Kidney (tissue), 14 donors: ENCODE data around the gene PCDHA1. TPM values are rescaled to one million over a fixed set of nuclear protein-coding genes. Genes with fewer than 3 reads are reported as not detected.
"Not testable (repeated sequence)": the region's sequence is repeated elsewhere in the genome, so short reads cannot be mapped to it uniquely, and the experiment has no call there.

Experiments
- DNase-seq, 5 donors: peaks; one replicate each; pipeline ENCODE4 v3.0.0-alpha.2; 2013 to 2020
- FAIRE-seq: peaks from 2 replicates; lab custom pipeline; 2012; peaks lifted over from hg19 to GRCh38; lab: Jason Lieb, UNC
- H3K27ac ChIP-seq, 2 donors: one replicate each; pipeline ENCODE4 v1.7.0; 2013; ENCODE audit warnings: low read depth in 2 of 2, low read length in 2 of 2, inconsistent platforms in 1 of 2
- H3K27me3 ChIP-seq: one replicate; pipeline ENCODE4 v1.7.1; 2013; ENCODE audit warnings: low read length, inconsistent platforms; ENCODE audit not compliant: control insufficient read depth, insufficient read depth
- H3K36me3 ChIP-seq, 3 donors: one replicate each; pipeline versions ENCODE4 v1.7.0 to v1.7.1; 2013; ENCODE audit warnings: low read length in 3 of 3, control low read depth in 1 of 3, inconsistent platforms in 1 of 3; ENCODE audit not compliant: insufficient read depth in 3 of 3, control insufficient read depth in 2 of 3
- H3K4me1 ChIP-seq, 3 donors: one replicate each; pipeline versions ENCODE4 v1.7.0 to v1.7.1; 2013; ENCODE audit warnings: low read length in 3 of 3, inconsistent platforms in 1 of 3, low read depth in 1 of 3; ENCODE audit not compliant: control insufficient read depth in 2 of 3, insufficient read depth in 2 of 3
- H3K4me3 ChIP-seq, 3 donors: one replicate each; pipeline versions ENCODE4 v1.7.0 to v1.8.1; 2013; ENCODE audit warnings: low read length in 3 of 3, control low read depth in 1 of 3, inconsistent platforms in 1 of 3
- H3K9ac ChIP-seq, 3 donors: one replicate each; pipeline versions ENCODE4 v1.7.0 to v1.7.1; 2013; ENCODE audit warnings: low read length in 3 of 3, control low read depth in 1 of 3, inconsistent platforms in 1 of 3
- H3K9me3 ChIP-seq, 3 donors: one replicate each; pipeline versions ENCODE4 v1.7.0 to v1.7.1; 2013; ENCODE audit warnings: low read length in 3 of 3, control low read depth in 1 of 3, inconsistent platforms in 1 of 3; ENCODE audit not compliant: control insufficient read depth in 2 of 3, insufficient read depth in 1 of 3
- CTCF ChIP-seq: IDR thresholded peaks from 3 replicates; pipeline ENCODE4 v1.5.1; 2012; ENCODE audit warnings: mild to moderate bottlenecking, moderate library complexity, borderline replicate concordance; ENCODE audit not compliant: insufficient read depth; ENCODE audit errors: extremely low read depth
- intact Hi-C: fragments of 100-400 bp; cut with DNase I; formaldehyde crosslinking; loops from one replicate; pipeline ENCODE4 v1.11.1; 2022
- polyA plus RNA-seq: library from polyadenylated mRNA; stranded (reverse); fragments of 350-450 nt; fragmentation: Illumina TruSeq; extraction: RNeasy Lipid Tissue Mini Kit (QIAGEN cat#74804); gene quantifications from one replicate; pipeline ENCODE4 v1.2.3, GENCODE V29; 2014; ENCODE audit warnings: low read depth, low replicate concordance; ENCODE audit not compliant: insufficient read depth
- total RNA-seq: library from RNA; stranded (reverse); fragmentation: NEBNext Ultra II Directional; extraction: Animal tissue kit (Norgen Biotek cat#: 25700); gene quantifications from one replicate; pipeline ENCODE4 v1.2.1, GENCODE V29; 2021
- donor health status: control.
- donor health status: control.
- donor health status: control.
- donor health status: control.
- donor health status: control.
- donor health status: DM: yes; HTN: yes; CAD: no.
- donor health status: Normal renal cell carcinoma (clear cell type).

Gene PCDHA1
- total and polyA plus RNA-seq, 2 donors from 2014 or later = 0.13 TPM; not detected in 1

GRCh38 chr5:140849831-140850634, 64.1 kb downstream of the PCDHA1 start:
- H3K9me3 ChIP-seq = peaks cover 0 to 10% (median 0%) of the 10 kb centered on the region in 3 donors
- H3K36me3 ChIP-seq, H3K27ac ChIP-seq, H3K27me3 ChIP-seq, FAIRE-seq, H3K4me1 ChIP-seq, DNase-seq, intact Hi-C loops, H3K4me3 ChIP-seq, H3K9ac ChIP-seq: not testable (repeated sequence)

GRCh38 chr5:140855772-140856674, 70.1 kb downstream of the PCDHA1 start, which contains the start of gene PCDHA10:
Gene PCDHA10 (plus strand): TSS chr5:140855897. CDS start chr5:140856049, 152 bp downstream.
- DNase-seq (peak in 2 of 5 donors; percentile 2 to 24), FAIRE-seq (no peak)
- no peaks in the 10 kb centered on the region for H3K27me3 ChIP-seq
- H3K9ac ChIP-seq = no peak within 1 kb of the TSS
- no peaks in the 10 kb centered on the region for H3K36me3 ChIP-seq
- no peak within 1 kb of the TSS for H3K27ac ChIP-seq
- H3K9me3 ChIP-seq = peaks cover 0 to 24% (median 9%) of the 10 kb centered on the region in 3 donors
- H3K4me1 ChIP-seq = no peaks in the 10 kb centered on the region
- TF ChIP-seq CTCF = no peak
- H3K4me3 ChIP-seq = peak within 1 kb of the TSS in 2 of 3 donors; percentile 53 to 58
- intact Hi-C loops = no loop called here

- Histone ChIP-seq H3K4me3 (no peak overlapping the region), H3K9me3 (peaks cover 0 to 35% (median 13%) of the 10 kb centered on the region in 3 donors), H3K27ac (no peak overlapping the region), H3K36me3 (no peaks in the 10 kb centered on the region), H3K4me1 (no peaks in the 10 kb centered on the region), H3K9ac (no peak overlapping the region), H3K27me3 (no peaks in the 10 kb centered on the region)
- DNase-seq = peak in 1 of 5 donors; percentile 71
- intact Hi-C loops = no loop called here
- no peak for TF ChIP-seq CTCF
- FAIRE-seq = no peak
Observed at GRCh38 chr5:140857177-140857986, 71.4 kb downstream of the PCDHA1 start.
